CD14-positive monocyte (primary cell): Measurements from ENCODE around the gene SLC35G6. TPM values are rescaled to one million over a fixed set of nuclear protein-coding genes. Genes with fewer than 3 reads are reported as not detected.
A peak's percentile ranks its signal among the peaks of the same experiment; 100 is the strongest.

ENCODE experiments used
- DNase-seq, 3 donors: peaks; one replicate each; pipeline ENCODE4 v3.0.0-alpha.2; 2011 to 2022
- H2AFZ ChIP-seq: 2 replicates; pipeline ENCODE4 v1.6.0; 2012; ENCODE audit warnings: mild to moderate bottlenecking, low read depth, low read length, inconsistent platforms; ENCODE audit not compliant: insufficient read depth, poor library complexity, severe bottlenecking
- H3K27ac ChIP-seq, 2 donors: 1 replicate in 1 of 2; 2 replicates in 1 of 2; pipeline ENCODE4 v1.5.1; 2012 to 2013; ENCODE audit warnings: low read length in 2 of 2, control low read depth in 1 of 2, inconsistent platforms in 1 of 2, low read depth in 1 of 2, mild to moderate bottlenecking in 1 of 2
- H3K27me3 ChIP-seq, 2 donors: one replicate each; pipeline versions ENCODE4 v1.6.0 to v1.6.1; 2011 to 2013; ENCODE audit warnings: low read length in 2 of 2; ENCODE audit not compliant: control insufficient read depth in 2 of 2, insufficient read depth in 2 of 2
- H3K36me3 ChIP-seq, 2 donors: replicated peaks in 1 of 2; 1 replicate in 1 of 2; 2 replicates in 1 of 2; pipeline versions ENCODE4 v1.5.1 to v1.6.1; 2012 to 2013; ENCODE audit warnings: low read length in 2 of 2, control low read depth in 1 of 2, inconsistent platforms in 1 of 2, mild to moderate bottlenecking in 1 of 2; ENCODE audit not compliant: insufficient read depth in 2 of 2, control insufficient read depth in 1 of 2
- H3K4me1 ChIP-seq, 2 donors: 1 replicate in 1 of 2; 2 replicates in 1 of 2; pipeline versions ENCODE4 v1.5.1 to v1.6.1; 2012 to 2013; ENCODE audit warnings: low read length in 2 of 2, control low read depth in 1 of 2, inconsistent platforms in 1 of 2, mild to moderate bottlenecking in 1 of 2, moderate library complexity in 1 of 2; ENCODE audit not compliant: insufficient read depth in 2 of 2, control insufficient read depth in 1 of 2
- H3K4me2 ChIP-seq: replicated peaks from 2 replicates; pipeline ENCODE3; 2012; ENCODE audit warnings: low read length, moderate library complexity, mild to moderate bottlenecking; ENCODE audit not compliant: poor library complexity, severe bottlenecking; ENCODE audit errors: extremely low read depth
- H3K4me3 ChIP-seq, 3 experiments: fragments of 200-600 bp in 1 of 3; sonication (generic) in 1 of 3; replicated peaks in 1 of 3; 1 replicate in 2 of 3; 2 replicates in 1 of 3; pipeline ENCODE4 v1.5.1; 2011 to 2013; ENCODE audit warnings: low read length in 3 of 3, mild to moderate bottlenecking in 3 of 3, control low read depth in 2 of 3, low read depth in 2 of 3, inconsistent platforms in 1 of 3, moderate library complexity in 1 of 3
- H3K79me2 ChIP-seq: 2 replicates; pipeline ENCODE4 v1.6.0; 2012; ENCODE audit warnings: mild to moderate bottlenecking, control low read depth, inconsistent platforms, low read length, moderate library complexity; ENCODE audit not compliant: insufficient read depth
- H3K9ac ChIP-seq: 2 replicates; pipeline ENCODE4 v1.6.0; 2017; ENCODE audit warnings: low read length, mild to moderate bottlenecking; ENCODE audit not compliant: insufficient read depth, poor library complexity, severe bottlenecking
- H3K9me3 ChIP-seq, 2 donors: replicated peaks in 1 of 2; 1 replicate in 1 of 2; 2 replicates in 1 of 2; pipeline versions ENCODE4 v1.5.1 to v1.6.1; 2012 to 2013; ENCODE audit warnings: low read length in 2 of 2, control low read depth in 1 of 2; ENCODE audit not compliant: control insufficient read depth in 1 of 2, insufficient read depth in 1 of 2
- H4K20me1 ChIP-seq: 2 replicates; pipeline ENCODE4 v1.6.0; 2012; ENCODE audit warnings: mild to moderate bottlenecking, low read length, control low read depth, moderate library complexity; ENCODE audit not compliant: insufficient read depth
- H3K27ac Mint-ChIP-seq, 7 donors: one replicate each; pipeline ENCODE4 v1.8.0; 2020; ENCODE audit warnings: mild to moderate bottlenecking in 7 of 7, mixed read lengths in 7 of 7, moderate library complexity in 6 of 7, inconsistent platforms in 2 of 7
- H3K27me3 Mint-ChIP-seq, 3 donors: one replicate each; pipeline ENCODE4 v1.8.0; 2021 to 2022; ENCODE audit warnings: low read depth in 3 of 3, mild to moderate bottlenecking in 3 of 3, mixed read lengths in 3 of 3, moderate library complexity in 3 of 3, inconsistent platforms in 1 of 3
- H3K36me3 Mint-ChIP-seq, 2 donors: one replicate each; pipeline ENCODE4 v1.8.0; 2020; ENCODE audit warnings: mixed read lengths in 2 of 2, inconsistent platforms in 1 of 2, mild to moderate bottlenecking in 1 of 2
- H3K4me1 Mint-ChIP-seq: one replicate; pipeline ENCODE4 v1.8.0; 2020; ENCODE audit warnings: mild to moderate bottlenecking, mixed read lengths
- H3K4me3 Mint-ChIP-seq, 2 donors: one replicate each; pipeline ENCODE4 v1.8.0; 2020; ENCODE audit warnings: mild to moderate bottlenecking in 2 of 2, mixed read lengths in 2 of 2, moderate library complexity in 1 of 2
- H3K9me3 Mint-ChIP-seq, 7 donors: one replicate each; pipeline ENCODE4 v1.8.0; 2020 to 2022; ENCODE audit warnings: mixed read lengths in 7 of 7, mild to moderate bottlenecking in 6 of 7, moderate library complexity in 6 of 7, inconsistent platforms in 2 of 7
- WGBS: methylation state at CpG from one replicate; pipeline ENCODE4 v1.1.5; 2013; ENCODE audit warnings: missing lambda C conversion rate; ENCODE audit not compliant: insufficient coverage; 5-methylcytosine and 5-hydroxymethylcytosine counted together
- intact Hi-C, 2 donors: fragments of 100-400 bp; cut with micrococcal nuclease; formaldehyde crosslinking; loops; one replicate each; pipeline versions ENCODE4 v1.15.0 to v1.15.1; 2023
- polyA plus RNA-seq, 3 donors: library from polyadenylated mRNA; depleted of rRNA in 1 of 3; unstranded in 2 of 3; stranded (reverse) in 1 of 3; fragments of 300-500 nt in 2 of 3; fragments of >200 nt in 1 of 3; fragmentation: Illumina TruSeq in 2 of 3; gene quantifications; 1 replicate in 2 of 3; 2 replicates in 1 of 3; pipeline ENCODE4 v1.2.3, GENCODE V29; 2012 to 2021
- TF ChIP-seq, protein P1 (sequence below): fragments of 200-600 bp; IDR thresholded peaks from one replicate; pipeline ENCODE4 v1.8.0; 2022; ENCODE audit warnings: antibody characterized with exemption, mild to moderate bottlenecking

SLC35G6 gene
- polyA plus RNA-seq, 3 donors = not detected

DNA sequence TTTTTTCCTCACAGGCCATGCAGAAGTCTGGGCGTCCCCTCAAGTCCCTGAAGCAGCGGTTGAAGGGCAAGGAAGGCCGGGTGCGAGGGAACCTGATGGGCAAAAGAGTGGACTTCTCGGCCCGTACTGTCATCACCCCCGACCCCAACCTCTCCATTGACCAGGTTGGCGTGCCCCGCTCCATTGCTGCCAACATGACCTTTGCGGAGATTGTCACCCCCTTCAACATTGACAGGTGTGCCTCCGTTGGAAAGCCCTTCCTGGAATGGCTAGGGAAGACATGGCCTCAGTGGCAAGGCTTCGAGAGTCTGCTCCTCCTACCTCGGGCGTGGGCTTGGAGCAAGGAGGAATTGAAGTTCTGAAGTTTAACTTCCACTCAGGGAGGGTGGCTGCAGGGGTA, 16.4 kb downstream of the SLC35G6 start:
- Mint-ChIP-seq H3K27ac (peak overlapping the region in 1 of 7 donors; percentile 50), H3K4me3 (no peak overlapping the region)
- H3K79me2 ChIP-seq = peaks cover 42% of the 10 kb centered on the region

DNA sequence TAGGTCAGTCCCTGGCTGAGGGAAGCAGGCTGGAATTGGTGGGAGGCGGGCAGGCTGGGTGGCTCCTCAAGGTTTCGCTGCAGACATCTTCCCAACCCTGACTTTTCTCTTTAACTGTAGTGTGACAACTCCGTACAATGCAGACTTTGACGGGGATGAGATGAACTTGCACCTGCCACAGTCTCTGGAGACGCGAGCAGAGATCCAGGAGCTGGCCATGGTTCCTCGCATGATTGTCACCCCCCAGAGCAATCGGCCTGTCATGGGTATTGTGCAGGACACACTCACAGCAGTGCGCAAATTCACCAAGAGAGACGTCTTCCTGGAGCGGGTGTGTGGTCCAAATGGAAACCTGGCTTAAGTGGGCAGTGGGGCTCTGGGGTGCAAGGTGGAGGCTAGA, 17.9 kb downstream of the SLC35G6 start:
- Mint-ChIP-seq H3K27ac (peak overlapping the region in 3 of 7 donors; percentile 21 to 65 (median 59)), H3K4me3 (no peak overlapping the region), H3K36me3 (peaks cover 84 to 96% of the 10 kb centered on the region in 2 donors), H3K27me3 (peaks cover 0 to 5% (median 1%) of the 10 kb centered on the region in 3 donors), H3K4me1 (no peaks in the 10 kb centered on the region), H3K9me3 (no peaks in the 10 kb centered on the region)
- Histone ChIP-seq H4K20me1 (peaks cover 68% of the 10 kb centered on the region), H2AFZ (no peak overlapping the region), H3K9me3 (no peaks in the 10 kb centered on the region), H3K79me2 (peaks cover 27% of the 10 kb centered on the region), H3K4me2 (no peak overlapping the region), H3K27me3 (no peaks in the 10 kb centered on the region), H3K4me1 (no peaks in the 10 kb centered on the region), H3K27ac (no peak overlapping the region), H3K36me3 (peaks cover 87 to 95% of the 10 kb centered on the region in 2 donors), H3K4me3 (no peak overlapping the region), H3K9ac (no peak overlapping the region)
- WGBS = 96% methylated on average over 9 of the region's 11 CpGs
- TF ChIP-seq, protein P1, sequence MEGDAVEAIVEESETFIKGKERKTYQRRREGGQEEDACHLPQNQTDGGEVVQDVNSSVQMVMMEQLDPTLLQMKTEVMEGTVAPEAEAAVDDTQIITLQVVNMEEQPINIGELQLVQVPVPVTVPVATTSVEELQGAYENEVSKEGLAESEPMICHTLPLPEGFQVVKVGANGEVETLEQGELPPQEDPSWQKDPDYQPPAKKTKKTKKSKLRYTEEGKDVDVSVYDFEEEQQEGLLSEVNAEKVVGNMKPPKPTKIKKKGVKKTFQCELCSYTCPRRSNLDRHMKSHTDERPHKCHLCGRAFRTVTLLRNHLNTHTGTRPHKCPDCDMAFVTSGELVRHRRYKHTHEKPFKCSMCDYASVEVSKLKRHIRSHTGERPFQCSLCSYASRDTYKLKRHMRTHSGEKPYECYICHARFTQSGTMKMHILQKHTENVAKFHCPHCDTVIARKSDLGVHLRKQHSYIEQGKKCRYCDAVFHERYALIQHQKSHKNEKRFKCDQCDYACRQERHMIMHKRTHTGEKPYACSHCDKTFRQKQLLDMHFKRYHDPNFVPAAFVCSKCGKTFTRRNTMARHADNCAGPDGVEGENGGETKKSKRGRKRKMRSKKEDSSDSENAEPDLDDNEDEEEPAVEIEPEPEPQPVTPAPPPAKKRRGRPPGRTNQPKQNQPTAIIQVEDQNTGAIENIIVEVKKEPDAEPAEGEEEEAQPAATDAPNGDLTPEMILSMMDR = no peak
- intact Hi-C loops = no loop called here
- DNase-seq = no peak

More for the DNA sequence above, 16.4 kb downstream of the SLC35G6 start:
- Histone ChIP-seq H3K4me2 (no peak overlapping the region), H3K9me3 (no peaks in the 10 kb centered on the region), H4K20me1 (peaks cover 68% of the 10 kb centered on the region), H3K4me3 (no peak overlapping the region), H3K9ac (no peak overlapping the region), H2AFZ (no peak overlapping the region), H3K27me3 (no peaks in the 10 kb centered on the region), H3K36me3 (peaks cover 75 to 91% of the 10 kb centered on the region in 2 donors), H3K27ac (no peak overlapping the region), H3K4me1 (no peaks in the 10 kb centered on the region)
- H3K27me3 Mint-ChIP-seq = peaks cover 0 to 4% (median 0%) of the 10 kb centered on the region in 3 donors
- DNase-seq = no peak
- WGBS = 93% methylated on average over 6 of the region's 14 CpGs
- TF ChIP-seq, protein P1 = no peak
- peaks cover 83 to 91% of the 10 kb centered on the region in 2 donors for H3K36me3 Mint-ChIP-seq
- no peaks in the 10 kb centered on the region for H3K9me3 Mint-ChIP-seq
- intact Hi-C loops = no loop called here
- peaks cover 6% of the 10 kb centered on the region for H3K4me1 Mint-ChIP-seq
